ENCODE results near the gene TPMT. TPM values are rescaled to one million over a fixed set of nuclear protein-coding genes. Genes with fewer than 3 reads are reported as not detected.

Gene TPMT
- total RNA-seq, 1 experiment from 2014 or later = 14.4 TPM

DNA sequence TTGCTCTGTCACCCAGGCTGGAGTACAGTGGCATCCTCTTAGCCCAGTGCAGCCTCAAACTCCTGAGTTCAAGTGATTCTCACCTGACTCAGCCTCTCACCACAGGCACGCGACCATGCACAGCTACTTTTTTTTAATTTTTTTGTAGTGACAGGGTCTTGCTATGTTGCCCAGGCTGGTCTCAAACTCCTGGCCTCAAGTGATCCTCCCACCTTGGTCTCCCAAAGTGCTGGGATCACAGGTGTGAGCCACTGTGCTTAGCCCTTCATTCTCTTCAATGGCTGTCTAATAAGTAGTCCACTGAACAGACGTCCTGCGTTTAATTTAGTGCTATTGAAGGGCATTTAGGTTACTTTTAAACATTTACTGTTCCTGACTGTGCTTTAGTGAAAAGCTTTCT, 27.7 kb upstream of the TPMT start:
- H3K36me3 Mint-ChIP-seq = peaks cover 14% of the 10 kb centered on the region
- DNase-seq (ENCODE audit: low spot score) (no peak), ATAC-seq (no peak)
- no peak overlapping the region for H3K4me3 Mint-ChIP-seq
- TF ChIP-seq, protein P1, sequence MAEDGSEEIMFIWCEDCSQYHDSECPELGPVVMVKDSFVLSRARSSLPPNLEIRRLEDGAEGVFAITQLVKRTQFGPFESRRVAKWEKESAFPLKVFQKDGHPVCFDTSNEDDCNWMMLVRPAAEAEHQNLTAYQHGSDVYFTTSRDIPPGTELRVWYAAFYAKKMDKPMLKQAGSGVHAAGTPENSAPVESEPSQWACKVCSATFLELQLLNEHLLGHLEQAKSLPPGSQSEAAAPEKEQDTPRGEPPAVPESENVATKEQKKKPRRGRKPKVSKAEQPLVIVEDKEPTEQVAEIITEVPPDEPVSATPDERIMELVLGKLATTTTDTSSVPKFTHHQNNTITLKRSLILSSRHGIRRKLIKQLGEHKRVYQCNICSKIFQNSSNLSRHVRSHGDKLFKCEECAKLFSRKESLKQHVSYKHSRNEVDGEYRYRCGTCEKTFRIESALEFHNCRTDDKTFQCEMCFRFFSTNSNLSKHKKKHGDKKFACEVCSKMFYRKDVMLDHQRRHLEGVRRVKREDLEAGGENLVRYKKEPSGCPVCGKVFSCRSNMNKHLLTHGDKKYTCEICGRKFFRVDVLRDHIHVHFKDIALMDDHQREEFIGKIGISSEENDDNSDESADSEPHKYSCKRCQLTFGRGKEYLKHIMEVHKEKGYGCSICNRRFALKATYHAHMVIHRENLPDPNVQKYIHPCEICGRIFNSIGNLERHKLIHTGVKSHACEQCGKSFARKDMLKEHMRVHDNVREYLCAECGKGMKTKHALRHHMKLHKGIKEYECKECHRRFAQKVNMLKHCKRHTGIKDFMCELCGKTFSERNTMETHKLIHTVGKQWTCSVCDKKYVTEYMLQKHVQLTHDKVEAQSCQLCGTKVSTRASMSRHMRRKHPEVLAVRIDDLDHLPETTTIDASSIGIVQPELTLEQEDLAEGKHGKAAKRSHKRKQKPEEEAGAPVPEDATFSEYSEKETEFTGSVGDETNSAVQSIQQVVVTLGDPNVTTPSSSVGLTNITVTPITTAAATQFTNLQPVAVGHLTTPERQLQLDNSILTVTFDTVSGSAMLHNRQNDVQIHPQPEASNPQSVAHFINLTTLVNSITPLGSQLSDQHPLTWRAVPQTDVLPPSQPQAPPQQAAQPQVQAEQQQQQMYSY (CRISPR knock-in tag; IDR thresholded peaks at IDR 0.05) = no peak
- no peak for TF ChIP-seq KAT7 (CRISPR knock-in tag; IDR thresholded peaks at IDR 0.05; ENCODE audit: borderline replicate concordance)
- no peak for TF ChIP-seq HMGA2 (CRISPR knock-in tag; IDR thresholded peaks at IDR 0.05)
- TF ChIP-seq, protein P2, sequence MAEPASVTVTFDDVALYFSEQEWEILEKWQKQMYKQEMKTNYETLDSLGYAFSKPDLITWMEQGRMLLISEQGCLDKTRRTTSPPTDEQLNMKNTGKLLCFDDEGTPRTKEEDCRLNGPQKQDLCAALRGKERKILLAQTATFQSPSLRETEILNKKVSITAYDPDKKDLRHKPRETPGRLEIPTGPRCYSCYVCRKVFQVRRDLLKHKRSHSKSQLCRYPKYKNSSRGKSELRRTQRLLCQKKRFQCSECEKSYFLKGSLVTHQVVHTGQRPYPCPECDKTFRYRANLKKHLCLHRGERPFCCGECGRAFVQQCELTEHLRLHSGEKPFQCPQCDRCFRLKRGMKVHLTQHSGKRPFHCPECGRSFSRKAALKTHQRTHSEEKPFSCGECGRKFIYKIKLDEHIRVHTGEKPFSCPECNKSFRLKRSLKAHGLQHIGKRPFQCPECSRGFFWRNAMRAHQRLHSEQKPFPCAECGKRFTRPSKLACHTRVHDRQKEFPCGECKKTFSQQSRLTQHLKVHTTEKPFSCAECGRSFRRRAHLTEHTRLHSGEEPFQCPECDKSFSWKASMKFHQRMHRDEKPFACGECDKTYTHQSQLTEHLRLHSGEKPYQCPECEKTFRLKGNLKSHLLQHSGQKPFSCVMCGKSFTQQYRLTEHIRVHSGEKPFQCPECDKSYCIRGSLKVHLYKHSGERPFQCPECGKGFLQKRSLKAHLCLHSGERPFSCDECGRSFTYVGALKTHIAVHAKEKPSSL (CRISPR knock-in tag; conservative IDR thresholded peaks at IDR 0.05) = no peak
- peak; percentile 93 for TF ChIP-seq ZNF121 (CRISPR knock-in tag; IDR thresholded peaks at IDR 0.05)
- no peak overlapping the region for H3K27ac Mint-ChIP-seq
- ChIA-PET POLR2A (no interaction called here), CTCF (no interaction called here)
- peaks cover 53% of the 10 kb centered on the region for H3K4me1 Mint-ChIP-seq
- no peaks in the 10 kb centered on the region for H3K9me3 Mint-ChIP-seq
- H3K27me3 Mint-ChIP-seq (ENCODE audit: low read depth) = no peaks in the 10 kb centered on the region

DNA sequence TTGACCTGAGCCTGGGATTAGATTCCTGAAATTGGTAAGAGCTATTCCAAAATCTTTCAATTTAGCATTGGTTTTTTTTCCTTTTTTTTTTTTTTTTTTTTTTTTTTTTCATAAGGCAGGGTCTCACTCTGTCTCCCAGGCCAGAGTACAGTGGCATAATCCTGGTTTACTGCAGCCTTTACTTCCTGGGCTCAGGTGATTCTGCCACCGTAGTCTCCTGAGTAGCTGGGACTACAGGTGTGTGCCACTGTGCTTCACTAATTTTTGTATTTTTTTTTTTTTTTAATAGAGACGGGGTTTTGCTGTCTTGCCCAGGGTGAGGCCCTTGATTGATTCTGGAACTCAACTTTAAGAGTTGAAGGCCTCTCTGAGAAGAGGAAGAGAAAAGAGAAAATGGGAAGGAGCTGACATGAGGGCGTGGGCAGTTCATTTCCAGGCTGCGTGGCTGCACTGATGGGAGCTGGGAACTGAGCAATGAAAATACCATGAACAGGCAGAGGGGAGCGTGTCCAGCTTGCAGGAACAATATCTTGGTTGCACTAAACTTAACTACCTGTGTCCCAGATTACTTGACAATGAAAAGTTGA, 25.0 kb upstream of the TPMT start:
- Mint-ChIP-seq H3K27ac (peak overlapping the region; percentile 59; the same call in 1 of the 2 replicates), H3K27me3 (ENCODE audit: low read depth) (no peaks in the 10 kb centered on the region), H3K4me3 (no peak overlapping the region), H3K4me1 (peaks cover 29% of the 10 kb centered on the region), H3K36me3 (peaks cover 22% of the 10 kb centered on the region), H3K9me3 (peaks cover 2% of the 10 kb centered on the region; the same call in 1 of the 2 replicates)
- no peak for ATAC-seq
- DNase-seq (ENCODE audit: low spot score) = no peak
- POLR2A ChIA-PET = no interaction called here
- CTCF ChIA-PET = interaction anchor here (0.6 kb wide), 1 partner anchor 11 kb away, joined by 4 read pairs; no protein-coding TSS in a partner anchor
- no peak for TF ChIP-seq NR2C2 (CRISPR knock-in tag; IDR thresholded peaks at IDR 0.05)
- TF ChIP-seq ZNF423 (CRISPR knock-in tag; IDR thresholded peaks at IDR 0.05) = no peak
- TF ChIP-seq ZNF232 (CRISPR knock-in tag; IDR thresholded peaks at IDR 0.05) = no peak
- TF ChIP-seq, protein P3, sequence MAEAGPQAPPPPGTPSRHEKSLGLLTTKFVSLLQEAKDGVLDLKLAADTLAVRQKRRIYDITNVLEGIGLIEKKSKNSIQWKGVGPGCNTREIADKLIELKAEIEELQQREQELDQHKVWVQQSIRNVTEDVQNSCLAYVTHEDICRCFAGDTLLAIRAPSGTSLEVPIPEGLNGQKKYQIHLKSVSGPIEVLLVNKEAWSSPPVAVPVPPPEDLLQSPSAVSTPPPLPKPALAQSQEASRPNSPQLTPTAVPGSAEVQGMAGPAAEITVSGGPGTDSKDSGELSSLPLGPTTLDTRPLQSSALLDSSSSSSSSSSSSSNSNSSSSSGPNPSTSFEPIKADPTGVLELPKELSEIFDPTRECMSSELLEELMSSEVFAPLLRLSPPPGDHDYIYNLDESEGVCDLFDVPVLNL (CRISPR knock-in tag; IDR thresholded peaks at IDR 0.05; ENCODE audit: borderline replicate concordance, low read depth) = no peak
- TF ChIP-seq, protein P4, sequence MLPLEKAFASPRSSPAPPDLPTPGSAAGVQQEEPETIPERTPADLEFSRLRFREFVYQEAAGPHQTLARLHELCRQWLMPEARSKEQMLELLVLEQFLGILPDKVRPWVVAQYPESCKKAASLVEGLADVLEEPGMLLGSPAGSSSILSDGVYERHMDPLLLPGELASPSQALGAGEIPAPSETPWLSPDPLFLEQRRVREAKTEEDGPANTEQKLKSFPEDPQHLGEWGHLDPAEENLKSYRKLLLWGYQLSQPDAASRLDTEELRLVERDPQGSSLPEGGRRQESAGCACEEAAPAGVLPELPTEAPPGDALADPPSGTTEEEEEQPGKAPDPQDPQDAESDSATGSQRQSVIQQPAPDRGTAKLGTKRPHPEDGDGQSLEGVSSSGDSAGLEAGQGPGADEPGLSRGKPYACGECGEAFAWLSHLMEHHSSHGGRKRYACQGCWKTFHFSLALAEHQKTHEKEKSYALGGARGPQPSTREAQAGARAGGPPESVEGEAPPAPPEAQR (CRISPR knock-in tag; IDR thresholded peaks at IDR 0.05) = no peak
- no peak for TF ChIP-seq MXD4 (CRISPR knock-in tag; IDR thresholded peaks at IDR 0.05; ENCODE audit: borderline replicate concordance)
- no peak for TF ChIP-seq ETV6 (CRISPR knock-in tag; IDR thresholded peaks at IDR 0.05)
- no peak for TF ChIP-seq ATF1 (CRISPR knock-in tag; IDR thresholded peaks at IDR 0.05)
- no peak for TF ChIP-seq NFYB (CRISPR knock-in tag; conservative IDR thresholded peaks at IDR 0.05; ENCODE audit: low read depth)
- no peak for TF ChIP-seq TEAD4 (CRISPR knock-in tag; IDR thresholded peaks at IDR 0.05)
- TF ChIP-seq OVOL2 (CRISPR knock-in tag; IDR thresholded peaks at IDR 0.05; ENCODE audit: borderline replicate concordance) = no peak
- no peak for TF ChIP-seq CBFB (CRISPR knock-in tag; IDR thresholded peaks at IDR 0.05; ENCODE audit: low read depth)
- no peak for TF ChIP-seq ZBTB21 (CRISPR knock-in tag; IDR thresholded peaks at IDR 0.05; ENCODE audit: borderline replicate concordance)
- no peak for TF ChIP-seq KAT7 (CRISPR knock-in tag; IDR thresholded peaks at IDR 0.05; ENCODE audit: borderline replicate concordance)
- no peak for TF ChIP-seq SMAD3 (CRISPR knock-in tag; IDR thresholded peaks at IDR 0.05; ENCODE audit: borderline replicate concordance)
- TF ChIP-seq, protein P5, sequence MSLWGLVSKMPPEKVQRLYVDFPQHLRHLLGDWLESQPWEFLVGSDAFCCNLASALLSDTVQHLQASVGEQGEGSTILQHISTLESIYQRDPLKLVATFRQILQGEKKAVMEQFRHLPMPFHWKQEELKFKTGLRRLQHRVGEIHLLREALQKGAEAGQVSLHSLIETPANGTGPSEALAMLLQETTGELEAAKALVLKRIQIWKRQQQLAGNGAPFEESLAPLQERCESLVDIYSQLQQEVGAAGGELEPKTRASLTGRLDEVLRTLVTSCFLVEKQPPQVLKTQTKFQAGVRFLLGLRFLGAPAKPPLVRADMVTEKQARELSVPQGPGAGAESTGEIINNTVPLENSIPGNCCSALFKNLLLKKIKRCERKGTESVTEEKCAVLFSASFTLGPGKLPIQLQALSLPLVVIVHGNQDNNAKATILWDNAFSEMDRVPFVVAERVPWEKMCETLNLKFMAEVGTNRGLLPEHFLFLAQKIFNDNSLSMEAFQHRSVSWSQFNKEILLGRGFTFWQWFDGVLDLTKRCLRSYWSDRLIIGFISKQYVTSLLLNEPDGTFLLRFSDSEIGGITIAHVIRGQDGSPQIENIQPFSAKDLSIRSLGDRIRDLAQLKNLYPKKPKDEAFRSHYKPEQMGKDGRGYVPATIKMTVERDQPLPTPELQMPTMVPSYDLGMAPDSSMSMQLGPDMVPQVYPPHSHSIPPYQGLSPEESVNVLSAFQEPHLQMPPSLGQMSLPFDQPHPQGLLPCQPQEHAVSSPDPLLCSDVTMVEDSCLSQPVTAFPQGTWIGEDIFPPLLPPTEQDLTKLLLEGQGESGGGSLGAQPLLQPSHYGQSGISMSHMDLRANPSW (CRISPR knock-in tag; conservative IDR thresholded peaks at IDR 0.05; ENCODE audit: low read depth) = no peak
- TF ChIP-seq CREM (CRISPR knock-in tag; IDR thresholded peaks at IDR 0.05) = no peak

Measured in WTC11 (cell line).